Adrenal gland (tissue), 12 donors: ENCODE measurements around the gene CGGBP1. TPM values are rescaled to one million over a fixed set of nuclear protein-coding genes. Genes with fewer than 3 reads are reported as not detected.
"Not testable (repeated sequence)": the region's sequence is repeated elsewhere in the genome, so short reads cannot be mapped to it uniquely, and the experiment has no call there.

ENCODE experiments used
- DNase-seq, 7 donors: peaks; one replicate each; pipeline ENCODE4 v3.0.0-alpha.2; 2019 to 2020
- H3K27ac ChIP-seq, 5 donors: fragments of 200-600 bp; sonication (generic) in 4 of 5; 1 replicate in 3 of 5; 2 replicates in 2 of 5; pipeline versions ENCODE4 v1.5.1 to v1.8.0; 2016 to 2020; ENCODE audit warnings: mild to moderate bottlenecking in 1 of 5
- H3K27me3 ChIP-seq: fragments of 200-600 bp; 2 replicates; pipeline ENCODE4 v1.8.0; 2021
- H3K36me3 ChIP-seq, 2 donors: fragments of 200-600 bp; replicated peaks in 1 of 2; 1 replicate in 1 of 2; 2 replicates in 1 of 2; pipeline versions ENCODE4 v1.5.1 to v1.8.0; 2018 to 2022
- H3K4me1 ChIP-seq, 2 donors: fragments of 200-600 bp; replicated peaks in 1 of 2; 1 replicate in 1 of 2; 2 replicates in 1 of 2; pipeline versions ENCODE4 v1.5.1 to v1.8.0; 2018 to 2021
- H3K4me3 ChIP-seq, 4 donors: fragments of 200-600 bp; sonication (generic) in 3 of 4; one replicate each; pipeline ENCODE4 v1.5.1; 2016 to 2018
- H3K9me3 ChIP-seq, 3 donors: fragments of 200-600 bp; sonication (generic) in 1 of 3; replicated peaks in 1 of 3; 1 replicate in 2 of 3; 2 replicates in 1 of 3; pipeline versions ENCODE4 v1.5.1 to v1.8.0; 2016 to 2021
- CTCF ChIP-seq, 6 experiments: fragments of 450-650 bp in 4 of 6; fragments of 200-600 bp in 2 of 6; sonication (generic) in 1 of 6; IDR thresholded peaks; 1 replicate in 5 of 6; 2 replicates in 1 of 6; pipeline versions ENCODE4 v1.5.1 to v1.8.0; 2016 to 2021; ENCODE audit warnings: antibody characterized with exemption in 6 of 6, mild to moderate bottlenecking in 2 of 6, moderate library complexity in 1 of 6
- POLR2A ChIP-seq, 2 donors: fragments of 450-650 bp; IDR thresholded peaks; one replicate each; pipeline ENCODE4 v1.6.1; 2017; ENCODE audit warnings: antibody characterized with exemption in 2 of 2, mild to moderate bottlenecking in 2 of 2, moderate library complexity in 1 of 2
- WGBS, 4 donors: extraction: QIAGEN DNeasy Blood & Tissue Kit in 2 of 4; methylation state at CpG; one replicate each; pipeline versions ENCODE4 v1.1.5 to v1.1.7; 2013 to 2017; 5-methylcytosine and 5-hydroxymethylcytosine counted together
- intact Hi-C, 2 donors: fragments of 100-400 bp; cut with DNase I; formaldehyde crosslinking; loops; one replicate each; pipeline versions ENCODE4 v1.14.1 to v1.15.0; 2022 to 2023
- polyA plus RNA-seq, 3 donors: library from polyadenylated mRNA; stranded (reverse); fragments of 200-250 nt in 2 of 3; fragments of 350-450 nt in 1 of 3; fragmentation: Illumina TruSeq in 1 of 3; extraction: RNeasy Lipid Tissue Mini Kit (QIAGEN cat#74804) in 1 of 3; gene quantifications; one replicate each; pipeline ENCODE4 v1.2.3, GENCODE V29; 2013 to 2014
- total RNA-seq, 9 donors: library from RNA; depleted of rRNA in 4 of 9; stranded (reverse); fragments of >200 nt in 4 of 9; fragments of 120-200 nt in 1 of 9; fragmentation: NEBNext Ultra II Directional in 1 of 9; extraction: Animal tissue kit (Norgen Biotek cat#: 25700) in 1 of 9; gene quantifications; one replicate each; pipeline versions ENCODE4 v1.1.0 to v1.2.4, GENCODE V29; 2013 to 2023
- donor health status: healthy with polysubstance abuse.
- donor health status: Bipolar disorder and iron deficiency.
- donor health status: DM: yes; HTN: yes; CAD: no.
- donor health status: DM: no; HTN: no; CAD: no.
- donor health status: DM: no; HTN: no; CAD: no.
- donor health status: DM: yes; HTN: yes; CAD: no.

CGGBP1 gene
- total and polyA plus RNA-seq, 12 donors: 35.7 to 83.6 (median 55.0) TPM

GRCh38 chr3:88030210-88030609 lies 28.6 kb downstream of the CGGBP1 start:
- TF ChIP-seq CTCF (IDR thresholded peaks at IDR 0.05) (no peak), POLR2A (IDR thresholded peaks at IDR 0.05) (no peak)
- Histone ChIP-seq H3K36me3 (no peaks in the 10 kb centered on the region), H3K27ac (no peak overlapping the region), H3K4me1 (peaks cover 0 to 16% of the 10 kb centered on the region in 2 donors), H3K27me3 (no peaks in the 10 kb centered on the region), H3K4me3 (peak overlapping the region in 1 of 4 donors; percentile 21), H3K9me3 (no peaks in the 10 kb centered on the region)
- WGBS, 4 donors: 48 to 58% (median 52%) methylated on average over 3 of the region's 3 CpGs
- intact Hi-C loops: no loop called here
- no peak for DNase-seq

- H3K27ac ChIP-seq: no peak overlapping the region
- H3K4me3 ChIP-seq: no peak overlapping the region
- H3K9me3 ChIP-seq: no peaks in the 10 kb centered on the region
- no peaks in the 10 kb centered on the region for H3K36me3 ChIP-seq
- peaks cover 0 to 16% of the 10 kb centered on the region in 2 donors for H3K4me1 ChIP-seq
- DNase-seq: no peak
- 90 to 97% (median 96%) methylated on average over 2 of the region's 2 CpGs for WGBS, 4 donors
- intact Hi-C loops: no loop called here
- H3K27me3 ChIP-seq: no peaks in the 10 kb centered on the region
- TF ChIP-seq POLR2A (IDR thresholded peaks at IDR 0.05) (no peak), CTCF (IDR thresholded peaks at IDR 0.05) (no peak)
These were observed 29.9 kb downstream of the CGGBP1 start for GRCh38 chr3:88028876-88029275.

- H3K27me3 ChIP-seq: no peaks in the 10 kb centered on the region
- 71 to 77% (median 73%) methylated on average over 4 of the region's 4 CpGs for WGBS, 4 donors
- intact Hi-C loops: no loop called here
These were observed 33.7 kb downstream of the CGGBP1 start for GRCh38 chr3:88025001-88025552.

GRCh38 chr3:88019024-88019423 lies 39.8 kb downstream of the CGGBP1 start:
- WGBS, 4 donors: 52 to 76% (median 71%) methylated on average over 2 of the region's 2 CpGs
- no peaks in the 10 kb centered on the region for H3K9me3 ChIP-seq
- no peaks in the 10 kb centered on the region for H3K36me3 ChIP-seq
- no peak for TF ChIP-seq CTCF (IDR thresholded peaks at IDR 0.05)
- no peak for TF ChIP-seq POLR2A (IDR thresholded peaks at IDR 0.05)
- intact Hi-C loops: no loop called here
- no peaks in the 10 kb centered on the region for H3K4me1 ChIP-seq
- no peak overlapping the region for H3K4me3 ChIP-seq
- H3K27ac ChIP-seq: no peak overlapping the region
- H3K27me3 ChIP-seq: no peaks in the 10 kb centered on the region
- no peak for DNase-seq

More at GRCh38 chr3:88025001-88025552, 33.7 kb downstream of the CGGBP1 start:
- no peak for TF ChIP-seq CTCF (IDR thresholded peaks at IDR 0.05)
- no peak for TF ChIP-seq POLR2A (IDR thresholded peaks at IDR 0.05)
- H3K9me3 ChIP-seq: no peaks in the 10 kb centered on the region
- no peaks in the 10 kb centered on the region for H3K4me1 ChIP-seq
- no peak overlapping the region for H3K4me3 ChIP-seq
- DNase-seq: no peak
- H3K27ac ChIP-seq: no peak overlapping the region
- H3K36me3 ChIP-seq: no peaks in the 10 kb centered on the region

- intact Hi-C loops, H3K27me3 ChIP-seq: not testable (repeated sequence)
- 94 to 96% (median 95%) methylated on average over 8 to 35 of the region's 35 CpGs; no CpG with 5 or more reads in 1 of the 4 donors for WGBS, 4 donors
These were observed 43.1 kb downstream of the CGGBP1 start for GRCh38 chr3:88015656-88016055.

More at GRCh38 chr3:88015656-88016055, 43.1 kb downstream of the CGGBP1 start:
- H3K4me1 ChIP-seq, H3K36me3 ChIP-seq, H3K9me3 ChIP-seq, H3K27ac ChIP-seq, DNase-seq, H3K4me3 ChIP-seq: not testable (repeated sequence)
